Inferior parietal cortex (tissue), 1 donor: ENCODE results near the gene P3H2.

Source experiments
- DNase-seq: peaks from one replicate; pipeline ENCODE4 v3.0.0-alpha.2; 2016; ENCODE audit errors: extremely low spot score

P3H2 gene

DNA sequence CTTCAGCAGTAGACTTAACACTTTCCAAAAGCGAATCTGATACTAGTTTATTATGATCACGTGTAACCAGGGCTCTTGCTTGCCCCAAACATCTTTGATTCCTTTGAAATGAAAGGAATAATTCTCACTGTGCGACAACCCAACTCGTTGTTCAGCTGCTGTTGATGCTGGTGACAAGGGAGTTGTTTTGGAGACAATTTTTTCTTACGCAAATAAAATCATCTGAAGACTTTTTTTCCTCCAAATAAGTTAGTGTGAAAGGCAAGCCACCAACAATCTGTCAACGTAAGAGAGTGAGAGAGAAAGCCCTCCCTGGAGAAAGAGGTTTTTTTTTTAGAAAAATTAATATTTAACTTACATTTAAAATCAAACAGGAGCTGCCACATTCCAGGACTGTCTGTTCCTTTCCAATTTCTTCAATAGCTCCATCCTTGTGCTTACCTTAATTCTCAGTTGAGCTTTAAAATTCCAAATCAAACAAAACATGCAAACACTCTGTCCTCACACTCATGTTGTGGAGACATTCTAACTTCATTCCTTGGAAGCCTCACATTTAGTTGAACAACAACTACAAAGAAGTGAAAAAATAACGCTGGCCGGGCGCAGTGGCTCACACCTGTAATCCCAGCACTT is 4.9 kb upstream of the P3H2 start:
- no peak for DNase-seq

DNA sequence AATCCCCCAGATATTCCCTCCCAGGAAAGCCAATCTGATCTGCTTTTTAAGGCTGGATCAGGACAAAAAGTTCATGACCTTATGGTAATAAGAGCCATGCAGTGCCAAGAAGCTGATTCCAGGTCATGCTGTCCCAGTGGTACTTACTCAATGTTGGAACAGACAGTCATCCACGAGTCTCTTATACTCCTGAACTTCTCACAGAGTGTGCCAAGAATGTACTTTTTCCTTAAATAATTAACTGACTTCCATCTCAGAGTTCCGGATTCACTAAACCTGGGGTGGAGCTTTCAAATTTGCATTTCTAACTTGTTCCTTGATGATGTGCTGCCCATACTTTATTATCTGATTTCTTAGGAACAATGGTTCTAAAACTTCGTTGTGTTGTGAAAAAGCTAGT is 3.4 kb upstream of the P3H2 start:
- DNase-seq, result no peak

DNA sequence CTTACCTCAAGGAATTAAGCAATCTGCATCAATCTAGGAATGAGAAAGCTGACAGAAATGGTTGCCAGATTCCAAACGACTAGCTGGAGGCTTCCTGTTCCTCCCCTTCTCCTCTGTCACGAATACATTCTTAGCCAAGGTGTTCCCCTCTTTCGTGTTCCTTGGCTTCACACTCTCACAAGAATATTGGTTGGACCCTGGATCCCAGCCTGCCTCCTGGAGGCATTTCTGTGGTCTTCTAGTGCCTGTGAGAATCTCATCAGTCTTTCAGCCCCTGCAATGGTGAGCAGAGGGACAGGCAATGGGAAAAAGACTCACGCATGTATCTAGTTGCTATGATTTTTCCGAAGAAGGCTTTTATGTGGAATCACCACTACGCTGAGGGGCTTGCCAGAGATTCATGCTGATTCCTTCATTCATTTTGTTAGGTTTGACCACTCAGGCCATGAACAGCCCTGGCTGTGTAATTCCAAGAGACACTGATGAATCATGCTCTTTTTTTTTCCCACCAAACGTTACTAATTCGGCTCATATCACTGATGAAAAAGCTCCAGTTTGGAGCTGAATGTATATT is 1.6 kb upstream of the P3H2 start:
- no peak for DNase-seq

DNA sequence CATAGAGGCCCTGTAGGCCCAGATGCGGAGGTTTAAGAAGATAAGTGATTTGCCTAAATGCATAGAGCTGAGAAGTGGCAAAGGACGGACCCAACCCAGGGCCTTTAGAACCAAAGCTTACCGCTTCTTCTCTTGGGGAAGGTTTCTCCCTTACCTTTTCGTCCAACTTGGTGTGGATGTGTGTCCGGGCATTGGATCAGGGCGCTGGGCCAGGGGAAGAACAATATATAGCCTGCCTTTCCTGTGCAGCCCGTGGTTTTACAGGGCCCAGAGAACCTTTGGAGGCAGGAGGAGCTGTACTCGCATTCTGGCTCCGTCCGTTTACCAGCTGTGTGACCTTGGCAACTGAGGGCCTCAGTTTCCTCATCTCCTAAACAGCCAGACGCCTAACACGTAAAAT is 686 bp upstream of the P3H2 start:
- no peak for DNase-seq

DNA sequence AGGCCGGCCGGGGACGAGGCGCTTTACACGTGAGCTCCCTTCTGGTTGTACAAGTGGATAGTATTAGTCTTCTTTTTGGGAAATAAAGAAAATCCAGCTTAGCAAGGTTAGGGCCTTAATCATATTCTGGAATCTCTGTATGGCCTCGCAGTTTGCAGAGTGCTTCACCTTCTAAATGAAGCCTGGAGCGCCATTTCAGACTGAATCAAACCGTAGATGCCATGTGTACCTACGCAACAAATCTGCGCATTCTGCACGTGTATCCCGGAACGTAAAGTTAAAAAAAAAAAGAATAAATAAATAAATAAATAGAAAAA is 322 bp upstream of the P3H2 start:
- no peak for DNase-seq

DNA sequence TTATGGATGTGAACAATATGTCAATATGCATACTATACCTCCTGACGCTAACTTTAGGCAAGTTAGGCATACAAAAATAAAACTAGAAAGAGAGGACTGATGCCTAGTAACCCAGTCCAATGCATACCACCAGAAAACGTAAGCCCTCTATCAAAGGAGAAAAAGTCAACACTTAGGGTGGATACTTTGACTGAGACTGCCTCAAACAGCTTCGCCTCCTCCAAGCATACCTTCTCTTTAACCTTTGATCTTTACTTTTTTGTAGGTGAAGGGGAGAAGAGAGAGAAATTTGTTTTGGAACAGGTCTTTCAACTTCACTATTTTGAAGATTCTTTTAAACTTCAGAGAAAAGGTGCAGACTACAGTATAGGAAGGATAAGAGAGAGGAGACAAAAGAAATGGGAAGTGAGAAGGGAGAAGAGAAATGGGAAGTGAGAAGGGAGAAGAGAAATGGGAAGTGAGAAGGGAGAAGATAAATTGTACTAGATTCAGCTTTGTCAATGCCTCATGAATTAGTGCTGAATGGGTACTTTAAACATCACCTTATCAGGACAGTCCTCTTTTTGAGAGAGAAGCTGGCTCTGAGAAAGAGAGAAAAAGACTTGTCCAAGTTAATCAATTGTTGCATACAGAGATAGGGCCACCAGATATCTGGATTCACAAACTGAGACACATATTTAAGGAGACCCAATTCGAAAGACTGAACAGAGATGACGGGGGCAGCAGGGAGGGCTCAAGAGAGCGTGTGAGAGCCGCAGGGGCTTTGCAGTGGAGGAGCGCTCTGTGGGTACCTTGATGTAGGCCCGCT is 1.0 kb downstream of the P3H2 start:
- no peak for DNase-seq

GRCh38 chr3:190118438-190118837 is 2.3 kb downstream of the P3H2 start:
- no peak for DNase-seq

GRCh38 chr3:190117981-190118380 is 2.7 kb downstream of the P3H2 start:
- no peak for DNase-seq

- DNase-seq, result no peak
Observed at GRCh38 chr3:190116551-190117067, 4.1 kb downstream of the P3H2 start.

GRCh38 chr3:190110826-190111225 is 9.9 kb downstream of the P3H2 start:
- DNase-seq, result no peak

DNA sequence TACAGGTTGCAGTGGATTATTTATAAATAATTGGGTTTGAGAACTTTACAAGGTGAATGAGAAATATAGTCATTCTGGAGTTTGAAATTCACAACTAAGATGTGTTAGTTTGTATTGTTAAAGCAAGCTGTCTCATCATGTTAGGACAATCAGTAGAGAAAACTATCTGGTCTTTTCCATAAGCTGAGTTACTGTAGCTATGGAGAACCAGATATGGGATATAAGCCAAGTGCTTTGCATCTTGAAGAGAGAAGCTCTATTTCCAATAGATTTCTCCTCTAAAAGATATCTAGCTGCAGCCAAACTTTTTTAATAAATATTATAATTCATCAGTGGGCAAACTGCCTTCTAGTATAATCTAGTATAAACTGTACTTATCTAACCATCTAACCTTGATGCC is 11.3 kb downstream of the P3H2 start:
- DNase-seq, result no peak

DNA sequence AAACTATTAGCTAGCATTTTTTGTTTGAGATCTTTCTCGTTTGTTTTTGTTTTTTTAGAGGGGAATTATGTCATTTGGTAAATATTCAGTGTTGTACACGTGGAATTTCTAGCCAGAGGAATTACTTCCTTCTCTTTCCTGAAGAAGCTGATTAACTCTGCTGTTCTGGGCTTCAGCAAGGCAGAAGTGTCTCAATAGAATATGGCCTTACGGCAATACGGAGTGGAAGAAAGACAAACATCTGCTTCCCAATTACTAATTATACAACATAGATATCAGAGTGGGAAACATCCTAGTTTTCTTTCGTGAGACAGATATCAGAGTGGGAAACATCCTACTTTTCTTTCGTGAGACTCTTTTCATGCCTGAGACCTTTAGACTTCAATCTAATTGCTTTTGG is 11.9 kb downstream of the P3H2 start:
- no peak for DNase-seq

DNA sequence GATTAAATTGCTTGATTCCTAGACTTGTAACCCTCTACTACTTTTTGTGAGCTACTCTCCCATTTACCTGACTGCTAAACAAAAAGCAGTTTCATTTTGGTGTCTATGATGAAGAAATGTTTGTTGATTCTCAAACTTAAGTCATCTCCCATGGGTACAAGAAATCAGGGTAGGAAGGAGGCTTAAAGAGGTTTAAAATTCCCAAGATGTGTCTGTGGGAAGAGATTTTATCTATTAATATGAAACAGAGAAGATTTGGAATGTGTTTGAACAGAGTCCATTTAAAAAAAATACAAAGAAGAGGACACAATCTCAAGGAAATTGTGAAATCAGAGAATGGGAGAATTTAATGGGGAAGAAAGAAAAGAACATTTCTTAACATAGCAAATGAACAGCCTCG is 14.8 kb downstream of the P3H2 start:
- no peak for DNase-seq

DNA sequence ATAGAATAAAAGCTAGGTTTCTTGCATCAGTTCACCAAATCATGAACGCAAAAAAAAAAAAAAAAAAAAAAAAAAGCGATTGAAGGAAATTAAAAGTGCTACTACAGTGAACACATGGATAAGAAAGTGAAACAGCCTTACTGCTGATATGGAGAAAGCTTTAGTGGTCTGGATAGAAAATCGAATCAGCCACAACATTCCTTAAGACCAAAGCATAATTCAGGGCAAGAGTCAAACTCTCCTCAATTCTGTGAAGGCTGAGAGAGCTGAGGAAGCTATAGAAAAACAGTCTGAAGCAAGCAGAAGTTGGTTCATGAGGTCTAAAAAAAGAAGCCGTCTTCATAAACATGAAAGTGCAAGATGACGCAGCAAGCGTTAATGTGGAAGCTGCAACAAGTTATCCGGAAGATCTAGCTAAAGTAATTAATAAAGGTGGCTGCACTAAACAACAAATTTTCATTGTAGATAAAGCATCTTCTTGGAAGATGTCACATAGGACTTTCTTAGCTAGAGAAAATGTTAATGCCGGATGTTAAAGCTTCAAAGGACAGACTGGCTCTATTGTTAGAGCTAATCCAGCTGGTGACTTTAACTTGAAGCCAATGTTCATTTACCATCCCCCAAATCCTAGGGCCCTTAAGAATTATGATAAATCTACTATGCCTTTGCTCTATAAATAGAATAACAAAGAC is 19.2 kb downstream of the P3H2 start:
- no peak for DNase-seq

DNA sequence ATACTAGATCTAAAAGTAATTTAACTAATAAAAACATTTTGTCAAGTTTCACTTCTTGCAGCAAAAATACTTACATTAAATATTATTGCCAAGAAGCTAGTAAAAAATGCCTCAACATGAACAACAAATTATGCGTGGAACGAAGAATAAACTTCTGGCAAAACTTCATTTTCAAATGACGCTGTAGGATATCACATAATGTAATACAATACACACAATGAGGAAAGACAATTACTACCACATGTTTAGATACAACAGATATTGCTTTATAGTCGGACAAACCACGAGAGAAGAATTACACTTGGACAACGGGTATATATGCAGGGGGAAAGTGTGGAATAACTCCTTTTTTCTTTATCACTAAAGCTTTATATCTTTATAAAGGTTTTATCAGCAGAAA is 21.6 kb downstream of the P3H2 start:
- DNase-seq, result no peak

DNA sequence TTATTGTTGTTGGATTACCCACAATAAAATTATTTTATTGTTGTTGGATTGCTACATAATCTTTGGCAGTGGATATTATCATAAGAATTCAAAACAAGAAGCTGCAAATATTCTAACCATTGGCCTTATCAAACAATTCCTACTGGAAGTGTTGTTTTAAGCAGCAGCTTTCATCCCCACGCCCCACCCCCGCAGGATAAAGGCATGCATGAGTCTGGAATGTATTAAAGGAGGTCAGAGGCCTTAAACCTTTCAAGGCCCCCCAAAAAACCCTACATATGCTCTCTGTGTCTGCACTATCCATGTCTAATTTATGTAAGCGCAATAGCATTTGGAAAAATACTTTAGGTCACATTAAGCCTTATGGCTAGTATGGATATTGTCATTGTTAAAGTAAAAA is 23.1 kb downstream of the P3H2 start:
- no peak for DNase-seq

DNA sequence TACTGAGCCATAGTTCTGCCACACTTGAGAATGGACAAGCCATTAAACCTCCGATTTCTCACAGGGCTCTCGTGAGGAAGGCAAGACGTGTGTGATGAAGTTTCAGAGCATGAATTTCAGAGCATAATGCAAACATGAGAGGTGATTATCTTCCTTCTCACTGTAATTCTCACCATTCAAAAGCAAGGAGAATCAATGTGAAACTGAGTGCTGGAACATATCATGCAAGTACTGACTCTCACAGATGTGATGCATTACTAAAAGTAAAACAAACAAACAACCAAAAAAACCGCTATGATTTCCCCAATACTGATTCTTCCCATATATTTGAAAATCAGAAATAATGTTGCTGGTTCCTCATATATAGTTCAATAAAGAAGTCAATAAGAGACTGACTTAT is 23.7 kb downstream of the P3H2 start:
- no peak for DNase-seq

- DNase-seq, result no peak
Observed at GRCh38 chr3:190096345-190096744, 24.4 kb downstream of the P3H2 start.

DNA sequence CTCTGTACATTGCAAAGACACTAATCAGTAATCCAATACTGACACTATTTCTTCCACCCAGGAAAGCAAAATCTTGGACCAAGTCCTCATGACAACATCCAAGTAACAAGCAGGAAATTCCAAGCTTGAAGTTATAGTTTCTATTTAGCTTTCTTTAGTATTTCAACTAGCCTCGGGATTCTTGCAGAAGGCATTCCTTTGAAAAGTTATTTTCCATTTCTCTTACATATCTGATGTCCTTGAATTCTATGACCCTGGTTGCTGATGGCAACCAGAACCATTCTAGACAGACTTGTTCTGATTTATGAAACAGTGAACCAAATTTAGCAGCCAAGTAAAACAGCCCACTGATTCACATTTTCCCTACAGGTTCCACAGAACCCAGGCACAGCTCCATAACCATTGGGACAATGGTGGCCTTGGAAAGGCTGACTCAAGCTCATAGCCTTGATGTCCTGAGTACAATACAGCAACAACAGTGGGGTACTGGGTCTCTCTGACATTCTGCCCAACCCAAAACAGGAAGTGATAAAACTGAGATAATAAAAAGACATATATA is 26.5 kb downstream of the P3H2 start:
- DNase-seq, result no peak

DNA sequence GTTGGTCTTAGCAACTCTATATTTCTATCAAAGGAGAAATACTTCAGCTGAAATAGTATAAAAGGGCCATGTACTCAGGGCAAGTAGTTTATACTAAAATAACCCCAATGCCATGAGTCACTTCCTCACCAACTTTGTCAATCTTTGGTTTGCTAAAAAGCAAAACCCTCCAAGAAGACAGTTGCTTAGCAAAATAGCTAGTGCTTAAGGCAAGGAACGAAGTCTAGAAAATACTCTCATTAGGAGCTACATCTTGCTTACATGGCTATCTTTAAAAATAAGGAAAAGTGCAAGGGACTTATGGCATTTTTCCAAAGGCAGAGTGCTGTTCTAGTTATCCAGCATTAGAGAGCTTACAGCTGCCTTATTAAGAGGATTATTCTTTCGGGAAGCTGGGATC is 28.4 kb downstream of the P3H2 start:
- no peak for DNase-seq

DNA sequence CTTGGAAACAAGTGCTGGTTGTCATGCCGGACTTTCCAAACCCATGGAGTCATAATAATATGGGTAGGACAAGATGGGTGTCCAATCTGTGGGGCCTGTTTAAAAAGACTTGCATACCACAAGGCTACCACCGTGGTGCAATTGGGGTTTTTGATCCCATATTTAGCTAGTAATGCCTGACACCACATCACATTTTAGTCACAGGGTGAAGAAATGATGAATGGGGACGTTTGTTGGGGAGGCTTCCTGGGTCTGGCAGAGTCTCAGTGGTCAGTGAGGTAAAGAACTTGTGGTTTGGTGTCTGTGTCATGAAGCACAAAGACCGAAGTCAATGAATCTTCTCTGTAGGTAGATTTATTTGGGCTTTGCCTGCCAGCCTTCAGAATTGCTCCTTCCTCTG is 31.0 kb downstream of the P3H2 start:
- DNase-seq, result no peak

DNA sequence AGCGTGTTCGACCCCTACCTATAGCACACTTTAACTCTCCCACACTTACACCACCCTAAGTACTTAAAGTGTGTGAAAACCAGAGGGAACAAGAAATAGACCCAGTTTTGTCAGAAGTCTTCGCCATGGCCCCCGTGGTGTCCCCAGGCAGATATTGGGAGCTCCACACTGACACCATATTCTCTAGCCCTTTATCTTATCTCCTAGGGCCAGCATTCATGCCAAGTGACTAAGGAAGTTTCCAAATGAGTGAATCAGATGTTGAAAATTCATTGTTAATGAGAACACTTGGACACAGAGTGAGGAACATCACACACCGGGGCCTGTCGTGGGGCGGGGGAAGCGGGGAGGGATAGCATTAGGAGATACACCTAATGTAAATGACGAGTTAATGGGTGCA is 31.8 kb downstream of the P3H2 start:
- DNase-seq, result no peak
